Measurements from ENCODE around the gene HOTAIR. TPM values are rescaled to one million over a fixed set of nuclear protein-coding genes. Genes with fewer than 3 reads are reported as not detected.

The HOTAIR gene
- total RNA-seq, 1 experiment from 2014 or later = 13.5 TPM

Other genes with a start within 250 kb of the HOTAIR start
- 19.8 and 27.0 TPM in 2 replicates for gene CALCOCO1, start 247.5 kb downstream of the HOTAIR start, total RNA-seq (2014; rRNA removed; shearing (Covaris generic))
- not detected in 2 replicates for gene CISTR, start 223.0 kb downstream of the HOTAIR start, total RNA-seq (2014; rRNA removed; shearing (Covaris generic))
- 6.0 and 7.2 TPM in 2 replicates for gene HOXC13, start 36.1 kb downstream of the HOTAIR start, total RNA-seq (2014; rRNA removed; shearing (Covaris generic))
- 8.6 and 11.0 TPM in 2 replicates for gene HOXC12, start 20.1 kb downstream of the HOTAIR start, total RNA-seq (2014; rRNA removed; shearing (Covaris generic))
- gene HOXC11, start 1.8 kb downstream of the HOTAIR start, total RNA-seq (2014; rRNA removed; shearing (Covaris generic)) = 4.3 and 4.6 TPM in 2 replicates
- gene HOXC10, start 10.2 kb upstream of the HOTAIR start, total RNA-seq (2014; rRNA removed; shearing (Covaris generic)) = 3.2 and 7.5 TPM in 2 replicates
- 9.6 and 14.2 TPM in 2 replicates for gene HOXC9, start 25.2 kb upstream of the HOTAIR start, total RNA-seq (2014; rRNA removed; shearing (Covaris generic))
- gene HOXC8, start 34.0 kb upstream of the HOTAIR start, total RNA-seq (2014; rRNA removed; shearing (Covaris generic)) = 0.19 and 1.3 TPM in 2 replicates
- 2.9 and 6.2 TPM in 2 replicates for gene HOXC6, start 53.5 kb upstream of the HOTAIR start, total RNA-seq (2014; rRNA removed; shearing (Covaris generic))
- not detected in 2 replicates for gene HOXC5, start 58.1 kb upstream of the HOTAIR start, total RNA-seq (2014; rRNA removed; shearing (Covaris generic))
- 1.4 and 2.2 TPM in 2 replicates for gene HOXC4, start 78.9 kb upstream of the HOTAIR start, total RNA-seq (2014; rRNA removed; shearing (Covaris generic))
- gene SMUG1, start 214.0 kb upstream of the HOTAIR start, total RNA-seq (2014; rRNA removed; shearing (Covaris generic)) = 35.9 and 50.6 TPM in 2 replicates

Measured in SJSA1 (cell line).